Stimulated activated CD4-positive, alpha-beta T cell treated with anti-CD3 and anti-CD28 coated beads, Interleukin-1b, Interleukin-23, amount 100 ng/mL, for 1 hour (primary cell): ENCODE measurements around the gene PANK1.
A peak's percentile ranks its signal among the peaks of the same experiment; 100 is the strongest.

Experiments
- DNase-seq, 2 donors: peaks; one replicate each; pipeline ENCODE4 v3.0.0-alpha.2; 2020; ENCODE audit warnings: low read depth in 2 of 2

Gene PANK1

GRCh38 chr10:89644967-89645741, at the start of gene PANK1:
PANK1 (minus strand) TSS chr10:89645242; CDS start chr10:89644891, 351 bp downstream.
- DNase-seq, result peak; percentile 19 to 48

DNA sequence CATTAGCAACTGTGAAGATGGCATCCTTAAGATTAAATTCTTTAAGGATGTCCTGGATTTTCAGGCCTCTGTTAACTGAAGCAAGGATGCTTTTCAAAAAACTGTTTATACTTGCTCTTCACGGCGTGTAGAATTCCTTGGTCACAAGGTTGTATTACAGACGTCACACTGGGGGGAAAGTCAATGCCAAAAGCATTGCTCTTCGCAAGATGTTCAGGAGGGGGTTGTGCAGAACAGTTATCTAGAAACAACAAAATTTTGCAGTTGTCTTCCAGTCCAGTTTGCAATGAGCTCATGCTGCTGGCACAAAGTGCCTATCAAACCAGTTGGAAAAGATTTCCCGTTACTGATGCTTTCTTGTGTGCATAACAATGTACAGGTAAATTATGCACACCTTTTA, 48.1 kb upstream of the PANK1 start:
- DNase-seq, result no peak

DNA sequence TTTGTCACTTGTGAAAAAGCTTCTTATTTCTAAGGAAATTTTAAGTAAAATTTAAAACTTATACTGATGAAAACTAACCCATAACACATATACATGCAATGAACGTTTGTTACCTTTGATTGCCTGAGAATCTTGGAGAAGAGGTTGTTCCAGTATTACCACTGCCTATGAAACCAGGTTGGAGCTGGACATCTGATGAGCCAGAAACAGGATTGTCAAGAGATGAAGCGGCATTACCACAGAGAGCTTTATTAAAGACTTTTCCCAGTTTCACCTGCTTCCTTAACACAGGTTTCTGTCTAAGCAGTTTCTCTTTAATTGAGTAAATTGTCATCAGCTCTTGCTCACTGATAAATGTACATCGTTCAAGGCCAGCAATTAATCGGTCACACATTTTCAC, 47.4 kb upstream of the PANK1 start:
- DNase-seq, result no peak

- no peak for DNase-seq
Observed at GRCh38 chr10:89690027-89690426, 45.0 kb upstream of the PANK1 start.

DNA sequence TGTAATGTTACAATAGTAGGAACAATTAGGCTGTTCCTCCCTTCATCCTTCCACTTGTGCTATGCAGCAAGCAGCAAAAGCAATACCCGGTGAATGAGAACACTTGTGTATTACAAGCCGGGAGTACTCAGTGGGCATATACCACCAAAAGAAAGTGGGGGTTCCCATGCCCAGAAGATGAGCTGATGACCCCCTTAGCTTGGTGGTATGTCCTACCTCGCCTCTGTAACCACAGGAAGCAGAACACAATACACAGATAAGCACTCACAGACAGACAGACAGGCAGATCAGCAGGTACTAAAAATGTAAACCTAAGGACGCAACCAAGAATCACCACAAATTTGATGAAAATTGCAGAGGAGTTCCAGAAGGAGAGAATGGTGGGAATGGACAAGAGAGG, 40.9 kb upstream of the PANK1 start:
- no peak for DNase-seq

DNA sequence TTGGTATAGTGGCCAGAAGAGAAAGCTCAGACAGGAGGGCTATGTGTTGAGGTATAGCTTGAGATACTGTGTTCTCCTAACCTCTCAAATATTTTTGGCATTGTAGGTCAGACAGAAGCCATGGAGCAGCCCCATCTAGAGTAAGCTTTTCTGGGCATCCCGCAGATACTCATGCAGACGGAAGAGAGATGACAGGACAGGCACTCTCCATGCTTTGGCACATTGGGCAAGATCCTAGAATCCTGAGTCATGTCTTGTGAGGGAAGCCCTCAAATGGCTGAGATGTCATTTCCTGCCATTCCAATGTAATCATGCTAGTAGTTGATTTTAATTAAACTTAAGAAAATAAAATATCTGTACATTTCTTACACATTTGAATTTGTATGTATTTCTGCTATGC, 39.6 kb upstream of the PANK1 start:
- DNase-seq, result no peak

DNA sequence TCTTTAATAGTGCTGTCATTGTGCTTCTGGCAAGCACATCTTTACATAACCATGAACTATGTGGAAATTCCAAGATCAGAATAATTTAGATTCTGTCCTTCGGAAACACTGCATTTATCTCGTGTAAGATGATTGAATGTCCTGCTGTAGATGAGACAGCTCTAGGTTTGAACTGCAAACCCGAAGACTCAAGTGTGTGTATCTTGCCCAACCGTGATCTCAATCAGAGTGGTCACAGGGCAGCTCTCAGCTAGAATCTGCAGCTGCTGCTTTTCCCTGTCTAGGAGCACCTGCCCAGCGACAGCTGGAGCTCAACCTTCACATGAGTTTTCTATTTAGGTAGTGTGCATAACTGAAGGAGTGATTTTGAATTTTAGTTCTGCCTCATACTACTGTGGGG, 38.8 kb upstream of the PANK1 start:
- no peak for DNase-seq

DNA sequence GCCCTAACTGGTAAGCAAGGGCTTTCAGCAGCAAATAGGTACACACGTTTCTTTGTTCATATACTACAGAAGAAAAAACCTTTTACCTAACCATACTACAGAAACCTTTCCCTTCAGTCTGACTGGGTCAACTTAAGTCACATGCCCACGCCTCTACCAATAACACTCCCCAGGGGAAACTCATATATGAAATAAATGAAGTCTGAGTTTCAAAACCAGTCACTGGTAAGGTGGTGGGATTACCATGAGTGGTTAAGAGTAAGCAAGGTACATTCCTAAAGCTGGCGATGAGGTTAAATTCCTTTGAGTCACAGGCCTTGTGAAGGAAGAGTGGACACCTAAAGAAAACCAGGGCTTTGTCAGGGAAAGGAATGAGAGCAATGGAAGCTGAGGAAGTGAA, 34.9 kb upstream of the PANK1 start:
- DNase-seq, result no peak

GRCh38 chr10:89677341-89677740, 32.3 kb upstream of the PANK1 start:
- DNase-seq, result no peak

DNA sequence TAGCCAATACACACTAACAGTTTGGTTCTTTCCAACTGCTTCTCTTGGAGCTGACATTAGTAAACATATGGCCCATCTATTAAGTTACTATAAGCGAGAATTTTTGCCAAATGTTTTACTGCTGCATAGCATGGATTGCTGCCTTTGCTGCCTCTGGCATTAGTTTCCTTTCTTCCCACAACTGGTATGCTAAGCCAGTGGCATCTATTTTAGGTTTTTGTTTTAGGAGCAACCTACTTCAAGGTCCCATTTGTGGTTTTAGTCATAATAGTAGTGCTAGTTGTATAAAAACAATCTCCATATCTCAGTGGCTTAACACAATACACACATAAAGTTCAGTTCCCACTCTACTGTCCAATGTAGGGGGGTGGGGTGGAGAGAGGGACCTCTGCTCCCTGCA, 25.9 kb upstream of the PANK1 start:
- DNase-seq, result no peak

DNA sequence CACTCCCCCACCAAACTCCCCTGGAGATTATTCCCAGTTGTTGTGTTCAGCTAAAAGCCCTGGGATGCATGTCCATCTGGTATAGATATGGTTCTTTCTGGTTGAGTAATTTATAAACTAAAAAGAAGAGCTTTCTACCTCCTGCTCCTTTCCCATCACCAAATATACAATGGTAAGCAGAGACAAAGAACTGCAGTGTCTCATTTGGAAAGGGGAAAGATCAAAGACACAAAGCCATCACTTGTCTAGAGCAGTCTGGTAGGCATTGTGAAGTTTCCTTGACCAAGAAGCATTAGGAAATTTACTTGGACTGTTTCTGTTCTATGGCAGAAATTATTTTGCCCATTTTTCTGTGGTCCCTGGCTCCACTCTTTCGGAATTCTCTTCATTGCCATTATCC, 24.9 kb upstream of the PANK1 start:
- DNase-seq, result no peak

GRCh38 chr10:89668386-89669071, 23.5 kb upstream of the PANK1 start:
- DNase-seq, result no peak

DNA sequence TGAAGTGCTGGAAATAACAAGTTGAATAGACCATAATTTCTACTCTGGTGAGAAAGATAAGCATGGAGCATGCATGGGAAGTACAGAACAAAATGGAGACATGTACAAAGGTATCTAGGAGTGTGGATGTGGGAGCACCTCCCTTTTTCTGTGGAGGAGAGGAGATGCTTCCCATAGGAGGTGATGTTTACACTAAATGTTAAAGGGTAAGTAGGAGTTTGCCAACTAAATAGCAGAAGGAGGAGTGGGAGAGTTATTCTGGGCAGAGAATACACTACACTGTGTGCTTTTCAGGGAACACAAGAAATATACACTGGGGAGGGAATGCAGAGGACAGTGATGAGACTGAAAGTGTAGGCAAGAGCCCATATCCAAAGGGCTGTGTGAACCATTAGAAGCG, 21.1 kb upstream of the PANK1 start:
- DNase-seq, result no peak

GRCh38 chr10:89665302-89665701, 20.3 kb upstream of the PANK1 start:
- no peak for DNase-seq

DNA sequence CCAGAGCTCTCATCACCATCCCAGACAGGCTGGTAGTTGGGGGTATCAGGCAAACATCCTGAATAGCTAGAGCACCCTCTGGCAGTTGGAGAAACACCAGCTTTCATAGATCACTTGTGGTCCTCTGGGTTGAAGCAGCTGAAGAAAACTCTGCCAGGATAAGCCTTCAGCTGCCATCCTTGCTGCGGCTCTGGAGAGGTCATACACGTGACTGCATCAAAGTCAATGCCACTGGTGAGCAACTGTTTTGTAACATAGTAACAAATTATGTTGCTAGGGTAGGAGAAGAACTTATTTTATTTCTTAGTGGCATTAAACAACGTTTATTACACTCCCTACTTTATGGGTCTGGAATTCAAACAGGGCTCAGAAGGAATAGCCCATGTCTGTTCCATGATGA, 19.2 kb upstream of the PANK1 start:
- DNase-seq, result no peak

DNA sequence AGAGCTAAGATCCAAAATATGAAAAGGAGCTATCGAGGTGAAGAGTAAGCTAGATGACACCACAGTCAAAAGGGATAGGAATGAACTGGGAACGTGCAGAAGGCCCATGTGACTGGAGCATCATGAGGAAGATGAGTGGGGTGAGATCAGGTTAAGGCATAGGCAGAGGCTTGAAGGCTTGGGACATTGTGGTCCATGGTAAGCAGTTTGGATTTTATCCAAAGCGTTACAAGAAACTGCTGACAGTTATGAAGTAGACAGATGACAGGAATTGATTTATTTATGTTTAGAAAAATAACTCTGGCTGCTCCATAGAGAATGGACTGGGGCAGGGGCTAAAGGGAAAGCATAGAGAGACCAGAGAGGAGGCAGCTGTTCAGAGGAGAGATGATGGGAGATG, 18.1 kb upstream of the PANK1 start:
- DNase-seq, result no peak

DNA sequence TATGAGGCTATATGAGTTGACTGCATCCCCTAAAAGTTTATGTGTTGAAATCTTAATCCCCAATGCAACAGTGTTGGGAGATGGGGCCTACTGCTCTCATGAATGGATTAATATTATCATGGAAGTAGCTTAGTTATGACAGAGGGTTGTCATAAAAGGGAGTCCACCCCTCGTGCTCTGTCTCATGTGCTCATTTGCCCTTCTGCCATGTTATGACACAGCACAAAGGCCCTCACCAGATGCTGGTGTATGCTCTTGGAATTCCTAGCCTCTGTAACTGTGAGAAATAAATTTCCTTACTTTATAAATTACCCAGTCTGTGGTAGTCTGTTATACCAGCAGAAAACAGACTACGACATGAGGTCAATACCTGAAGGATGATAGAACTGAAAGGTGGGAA, 17.6 kb upstream of the PANK1 start:
- no peak for DNase-seq

DNA sequence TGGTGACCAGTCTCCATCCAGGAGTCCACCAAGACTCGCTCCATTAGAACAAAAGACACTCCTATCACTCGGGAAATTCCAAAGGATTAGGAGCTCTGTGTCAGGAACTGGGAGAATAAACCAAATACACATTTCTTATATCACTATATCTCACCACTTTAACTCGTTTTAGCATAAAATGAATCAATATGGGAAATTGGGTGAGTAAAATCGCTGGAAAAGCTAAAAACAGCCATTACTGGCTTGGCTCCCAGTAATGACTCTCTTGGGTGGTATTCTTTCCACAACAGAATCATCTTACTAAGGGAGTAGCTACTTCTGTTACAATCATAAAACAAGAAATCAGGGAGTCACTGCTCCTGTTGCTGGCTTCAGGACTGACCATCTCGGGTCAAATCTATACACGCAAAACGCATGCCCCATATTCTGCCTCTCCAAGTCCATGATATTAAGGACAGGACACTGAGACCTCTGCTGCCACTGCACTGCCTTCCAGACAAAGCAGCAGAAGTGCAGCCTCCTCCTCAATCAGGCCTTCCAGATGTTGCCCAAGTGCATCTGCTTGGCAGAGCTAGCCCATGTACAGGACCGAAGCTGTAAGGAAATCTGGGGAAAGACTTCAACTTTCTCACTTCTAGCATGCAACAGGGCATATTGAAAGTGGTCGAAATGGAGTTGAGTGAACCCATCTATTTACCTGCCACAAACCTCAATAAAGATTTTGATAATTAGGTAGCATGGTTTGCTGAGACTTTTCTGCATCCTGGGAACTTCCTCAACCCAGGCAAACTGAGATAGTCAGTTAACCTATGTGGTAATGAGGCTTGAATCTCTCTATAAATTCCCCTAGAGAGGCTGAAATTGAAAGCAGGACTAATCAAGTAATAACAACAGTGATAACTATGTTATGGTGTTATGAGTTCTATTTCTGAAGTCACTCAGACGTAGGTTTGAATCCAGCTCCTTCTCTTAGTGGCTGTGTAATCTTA, 14.4 kb upstream of the PANK1 start:
- no peak for DNase-seq

DNA sequence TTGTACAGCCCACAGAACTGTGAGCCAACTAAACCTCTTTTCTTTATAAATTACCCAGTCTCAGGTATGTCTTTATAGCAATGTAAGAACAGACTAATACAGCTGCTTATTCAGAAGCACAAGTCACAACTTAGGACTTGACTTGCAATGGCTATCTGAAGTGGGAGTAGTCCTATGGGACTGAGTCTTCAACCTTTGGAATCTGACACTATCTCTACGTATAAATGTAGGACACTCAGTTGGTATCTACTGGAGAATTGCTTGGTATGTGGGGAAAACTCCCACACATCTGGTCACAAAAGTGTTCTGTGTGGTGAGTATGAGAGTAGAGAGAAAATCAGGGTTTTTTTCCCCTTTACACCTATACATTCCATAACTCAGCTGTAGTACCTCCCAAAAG, 12.3 kb upstream of the PANK1 start:
- DNase-seq, result no peak

GRCh38 chr10:89655722-89656121, 10.7 kb upstream of the PANK1 start:
- DNase-seq, result no peak

DNA sequence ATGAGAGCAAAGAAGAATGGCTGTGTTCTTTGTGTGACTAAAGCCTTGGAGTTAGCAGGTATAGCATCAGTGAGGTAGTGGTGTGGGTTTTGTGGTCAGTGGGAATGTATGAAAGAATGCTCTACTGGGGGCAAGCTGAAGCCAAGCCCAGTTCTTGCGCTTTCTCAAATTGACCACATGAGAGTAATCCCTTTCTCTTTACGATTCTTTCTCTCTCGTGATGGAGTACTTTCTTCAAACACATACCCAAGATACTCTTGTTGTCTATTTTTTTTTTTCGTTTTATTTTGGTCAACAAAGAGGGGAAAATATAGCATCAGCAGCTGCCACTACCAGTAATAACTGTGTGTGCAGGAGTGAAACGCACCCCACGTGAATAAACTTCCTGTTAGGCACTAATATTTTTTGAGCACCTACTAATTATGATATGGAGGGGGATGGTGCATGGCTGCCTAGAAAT, 8.4 kb upstream of the PANK1 start:
- no peak for DNase-seq

- no peak for DNase-seq
Observed at GRCh38 chr10:89652806-89653370, 7.8 kb upstream of the PANK1 start.
